LNCaP clone FGC (cell line): ENCODE data around the gene MRAP.

Source experiments
- DNase-seq: peaks from one replicate; pipeline ENCODE4 v3.0.0-alpha.2; 2011; ENCODE audit warnings: low read depth
- H3K4me3 ChIP-seq: 2 replicates; pipeline ENCODE4 v1.5.1; 2011; ENCODE audit warnings: mild to moderate bottlenecking, low read depth, low read length, control low read depth
- CTCF ChIP-seq: IDR thresholded peaks from 2 replicates; pipeline ENCODE4 v1.5.1; 2012; ENCODE audit warnings: mild to moderate bottlenecking; ENCODE audit not compliant: control insufficient read depth, insufficient read depth; ENCODE audit errors: extremely low read depth

The MRAP gene

GRCh38 chr21:32278518-32279376, 19.9 kb upstream of the MRAP start, which contains the start of gene MIS18A:
MIS18A (minus strand) TSS chr21:32279049; CDS start chr21:32279014, 35 bp downstream.
- peak within 1 kb of the TSS; percentile 91 for H3K4me3 ChIP-seq
- DNase-seq: peak; percentile 80
- TF ChIP-seq CTCF: no peak

GRCh38 chr21:32279377-32279680, 19.3 kb upstream of the MRAP start:
- H3K4me3 ChIP-seq: peak overlapping the region; percentile 91
- no peak for DNase-seq
- no peak for TF ChIP-seq CTCF

GRCh38 chr21:32281531-32281930, 17.1 kb upstream of the MRAP start:
- DNase-seq: no peak
- H3K4me3 ChIP-seq: no peak overlapping the region
- TF ChIP-seq CTCF: no peak

- no peak for TF ChIP-seq CTCF
- no peak for DNase-seq
These were observed 15.7 kb upstream of the MRAP start for GRCh38 chr21:32282992-32283391.

GRCh38 chr21:32285476-32285875, 13.2 kb upstream of the MRAP start:
- DNase-seq: no peak

More at GRCh38 chr21:32282992-32283391, 15.7 kb upstream of the MRAP start:
- H3K4me3 ChIP-seq: no peak overlapping the region

GRCh38 chr21:32297449-32297848, 1.2 kb upstream of the MRAP start:
- no peak overlapping the region for H3K4me3 ChIP-seq
- no peak for DNase-seq
- TF ChIP-seq CTCF: no peak

More at GRCh38 chr21:32285476-32285875, 13.2 kb upstream of the MRAP start:
- no peak for TF ChIP-seq CTCF
- H3K4me3 ChIP-seq: no peak overlapping the region

GRCh38 chr21:32298148-32298559, 501 bp upstream of the MRAP start:
- no peak for DNase-seq
- no peak for TF ChIP-seq CTCF
- H3K4me3 ChIP-seq: no peak overlapping the region
